Measurements from ENCODE around the gene RABGEF1.
"Not testable (repeated sequence)": the region's sequence is repeated elsewhere in the genome, so short reads cannot be mapped to it uniquely, and the experiment has no call there.

DNA sequence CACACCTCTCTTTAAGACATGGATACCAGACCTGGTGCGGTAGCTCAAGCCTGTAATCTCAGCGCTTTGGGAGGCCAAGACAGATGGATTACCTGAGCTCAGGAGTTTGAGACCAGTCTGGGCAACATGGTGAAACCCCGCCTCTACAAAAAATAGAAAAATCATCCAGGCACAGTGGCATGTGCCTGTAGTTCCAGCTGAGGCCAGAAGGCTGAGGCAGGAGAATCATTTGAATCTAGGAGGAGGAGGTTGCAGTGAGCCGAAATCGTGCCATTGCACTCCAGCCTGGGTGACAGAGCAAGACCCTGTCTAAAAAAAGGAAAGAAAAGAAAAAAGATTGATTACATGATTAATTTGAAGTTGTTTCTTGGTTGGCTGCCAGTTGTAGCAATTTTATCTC, 35.9 kb downstream of the RABGEF1 start:
- not testable (repeated sequence) for TF ChIP-seq EZH2, CTCF, EZH2phosphoT487 (IDR thresholded peaks at IDR 0.05)

Data from neural progenitor cell (in vitro differentiated cells).